Fibroblast of lung (primary cell): ENCODE data around the gene INTS2.

Source experiments
- EZH2 ChIP-seq: IDR thresholded peaks from 2 replicates; pipeline ENCODE4 v1.5.1; 2012; ENCODE audit warnings: low read length, control low read depth, mild to moderate bottlenecking; ENCODE audit errors: missing control alignments
- TF ChIP-seq, protein P1 (sequence below), 2 donors: IDR thresholded peaks in 1 of 2; conservative IDR thresholded peaks in 1 of 2; 1 replicate in 1 of 2; 2 replicates in 1 of 2; pipeline ENCODE4 v1.5.1; 2011 to 2012; ENCODE audit warnings: low read length in 2 of 2, control low read depth in 1 of 2, inconsistent platforms in 1 of 2, low read depth in 1 of 2, mild to moderate bottlenecking in 1 of 2

DNA sequence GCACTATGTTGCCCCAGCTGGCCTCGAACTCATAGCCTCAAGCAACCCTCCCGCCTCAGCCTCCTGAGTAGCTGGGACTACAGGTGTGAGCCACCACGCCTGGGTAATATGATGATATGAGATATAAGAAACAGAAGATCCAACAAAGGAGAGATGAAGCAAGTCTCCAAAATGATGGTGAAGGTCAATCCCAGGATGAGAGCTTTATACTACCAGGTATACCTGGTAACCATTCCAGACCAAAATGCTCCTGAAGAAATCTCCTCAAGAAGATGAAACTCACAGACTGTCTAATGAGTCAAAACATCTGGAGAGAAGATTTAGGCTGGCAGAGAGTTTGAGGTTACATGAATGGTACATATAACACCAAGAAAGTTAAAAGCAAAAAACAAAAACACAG lies 24.5 kb downstream of the INTS2 start:
- TF ChIP-seq, protein P1, sequence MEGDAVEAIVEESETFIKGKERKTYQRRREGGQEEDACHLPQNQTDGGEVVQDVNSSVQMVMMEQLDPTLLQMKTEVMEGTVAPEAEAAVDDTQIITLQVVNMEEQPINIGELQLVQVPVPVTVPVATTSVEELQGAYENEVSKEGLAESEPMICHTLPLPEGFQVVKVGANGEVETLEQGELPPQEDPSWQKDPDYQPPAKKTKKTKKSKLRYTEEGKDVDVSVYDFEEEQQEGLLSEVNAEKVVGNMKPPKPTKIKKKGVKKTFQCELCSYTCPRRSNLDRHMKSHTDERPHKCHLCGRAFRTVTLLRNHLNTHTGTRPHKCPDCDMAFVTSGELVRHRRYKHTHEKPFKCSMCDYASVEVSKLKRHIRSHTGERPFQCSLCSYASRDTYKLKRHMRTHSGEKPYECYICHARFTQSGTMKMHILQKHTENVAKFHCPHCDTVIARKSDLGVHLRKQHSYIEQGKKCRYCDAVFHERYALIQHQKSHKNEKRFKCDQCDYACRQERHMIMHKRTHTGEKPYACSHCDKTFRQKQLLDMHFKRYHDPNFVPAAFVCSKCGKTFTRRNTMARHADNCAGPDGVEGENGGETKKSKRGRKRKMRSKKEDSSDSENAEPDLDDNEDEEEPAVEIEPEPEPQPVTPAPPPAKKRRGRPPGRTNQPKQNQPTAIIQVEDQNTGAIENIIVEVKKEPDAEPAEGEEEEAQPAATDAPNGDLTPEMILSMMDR (conservative IDR thresholded peaks at IDR 0.05 in 1 of 2, IDR thresholded peaks at IDR 0.05 in 1 of 2; ENCODE audit: low read depth in 1 of 2, low read length in 2 of 2): no peak
- no peak for TF ChIP-seq EZH2
